HG03565 (cell line): ENCODE measurements around the gene SF3A2.

Experiments used
- ATAC-seq: cut with Tn5 transposase; IDR thresholded peaks from one replicate; pipeline ENCODE4 v1.9.1; 2021; ENCODE audit warnings: mild to moderate bottlenecking, moderate library complexity; ENCODE audit not compliant: unreplicated experiment

The SF3A2 gene

GRCh38 chr19:2288338-2288817 lies 51.8 kb downstream of the SF3A2 start:
- ATAC-seq = no peak

DNA sequence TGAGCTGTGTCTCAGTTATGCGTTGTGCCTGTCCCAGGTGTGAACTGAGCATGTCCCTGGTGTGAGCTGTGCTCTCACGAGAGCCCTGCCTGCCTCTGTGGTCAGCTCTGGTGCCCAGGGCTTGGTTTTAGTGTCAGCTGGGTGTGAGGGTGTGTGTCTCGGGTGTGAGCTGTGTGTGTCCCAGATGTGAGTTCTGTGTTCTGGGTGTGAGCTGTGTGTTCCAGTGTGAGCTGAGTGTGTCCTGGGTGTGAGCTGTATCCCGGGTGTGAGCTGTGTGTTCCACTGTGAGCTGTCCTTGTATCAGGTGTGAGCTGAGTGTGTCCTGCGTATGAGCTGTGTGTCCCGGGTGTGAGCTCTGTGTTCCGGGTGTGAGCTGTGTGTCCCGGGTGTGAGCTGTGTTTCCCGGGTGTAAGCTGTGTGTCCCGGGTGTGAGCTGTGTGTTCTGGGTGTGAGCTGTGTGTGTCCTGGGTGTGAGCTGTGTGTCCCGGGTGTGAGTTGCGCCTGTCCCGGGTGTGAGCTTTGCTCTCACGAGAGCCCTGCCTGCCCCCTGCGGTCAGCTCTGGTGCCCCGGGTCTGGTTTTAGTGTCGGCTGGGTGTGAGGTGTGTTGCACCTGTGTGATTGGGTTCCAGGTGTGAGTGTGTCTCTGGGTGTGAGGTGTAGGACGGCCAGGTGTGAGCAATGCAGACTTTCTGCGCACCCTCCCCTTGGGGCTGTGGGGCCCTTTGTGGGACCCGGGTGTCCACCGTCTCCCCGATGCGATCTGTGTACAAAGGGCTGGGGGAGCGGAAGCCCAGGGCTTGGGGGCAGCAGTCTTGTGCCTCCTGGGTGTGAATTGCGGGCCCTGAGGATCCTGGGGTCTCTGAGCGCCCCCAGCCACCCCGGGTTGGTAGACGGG lies 52.4 kb downstream of the SF3A2 start:
- ATAC-seq = no peak

DNA sequence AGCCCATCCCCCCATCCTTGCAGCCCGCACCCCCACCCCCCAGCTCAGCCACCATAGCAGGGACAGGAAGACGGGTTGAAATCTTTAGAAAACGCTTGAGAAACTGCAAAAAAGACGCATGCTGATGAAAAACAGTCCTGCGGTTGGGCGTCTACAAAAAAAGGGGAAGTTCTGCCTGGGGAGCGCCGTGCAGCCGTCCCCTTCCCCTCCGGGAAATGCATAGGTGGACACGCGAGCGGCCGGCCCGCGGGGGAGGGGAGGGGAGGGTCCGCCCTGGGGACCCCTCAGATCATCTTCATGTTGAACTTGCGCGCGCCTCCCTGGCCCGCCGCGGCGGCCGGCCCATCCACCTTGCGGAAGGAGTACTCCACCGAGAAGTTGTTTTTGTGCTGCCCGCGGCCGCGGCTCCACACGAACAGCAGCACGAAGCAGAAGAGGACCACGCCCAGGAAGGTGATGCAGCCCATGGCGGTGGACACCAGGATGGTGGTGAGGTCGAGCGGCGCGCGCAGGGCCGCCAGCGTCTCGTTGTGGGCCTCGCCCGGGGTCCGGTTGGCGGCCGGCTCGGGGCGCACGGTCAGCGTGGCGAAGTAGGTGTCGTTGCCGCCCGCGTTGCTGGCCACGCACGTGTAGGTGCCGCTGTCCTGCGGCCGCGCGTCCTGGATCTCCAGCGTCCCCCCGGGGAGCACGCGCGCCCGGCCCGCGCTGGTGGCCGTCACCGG lies 53.3 kb downstream of the SF3A2 start:
- ATAC-seq = no peak

DNA sequence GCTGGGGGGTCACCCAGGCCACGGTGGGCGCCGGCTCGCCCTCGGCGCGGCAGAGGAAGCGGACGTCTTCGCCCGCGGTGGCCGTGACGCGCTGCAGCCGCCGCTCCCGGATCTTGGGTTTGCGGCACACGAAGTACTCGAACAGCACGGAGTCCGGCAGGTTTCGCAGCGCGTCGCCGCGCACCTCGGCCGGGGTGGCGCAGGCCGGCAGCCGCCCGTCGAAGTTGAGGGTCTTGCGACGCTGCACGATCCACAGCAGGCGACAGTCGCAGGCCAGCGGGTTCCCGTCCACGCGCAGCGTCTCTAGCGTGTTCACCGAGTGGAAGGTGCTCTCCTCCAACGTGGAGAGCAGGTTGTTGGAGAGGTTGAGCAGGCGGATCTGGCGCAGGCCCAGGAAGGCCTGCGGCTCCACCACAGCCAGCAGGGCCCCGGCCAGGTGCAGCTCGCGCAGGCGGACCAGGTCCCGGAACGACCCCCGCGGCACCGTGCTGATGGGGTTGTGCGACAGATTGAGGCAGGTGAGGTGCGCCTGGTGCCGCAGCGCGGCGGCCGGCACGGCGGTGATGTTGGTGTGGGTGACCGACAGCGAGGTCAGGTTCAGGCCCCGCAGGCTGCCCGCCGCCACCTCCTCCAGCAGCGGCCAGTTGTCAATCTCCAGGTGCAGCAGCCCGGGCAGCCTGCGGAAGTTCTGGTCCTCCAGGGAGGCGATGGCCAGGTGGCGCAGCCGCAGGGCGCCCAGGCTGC lies 54.0 kb downstream of the SF3A2 start:
- no peak for ATAC-seq

- ATAC-seq = no peak
Observed at GRCh38 chr19:2291185-2291751, 54.6 kb downstream of the SF3A2 start.

- ATAC-seq = no peak
Observed at GRCh38 chr19:2294687-2295335, 58.2 kb downstream of the SF3A2 start.

DNA sequence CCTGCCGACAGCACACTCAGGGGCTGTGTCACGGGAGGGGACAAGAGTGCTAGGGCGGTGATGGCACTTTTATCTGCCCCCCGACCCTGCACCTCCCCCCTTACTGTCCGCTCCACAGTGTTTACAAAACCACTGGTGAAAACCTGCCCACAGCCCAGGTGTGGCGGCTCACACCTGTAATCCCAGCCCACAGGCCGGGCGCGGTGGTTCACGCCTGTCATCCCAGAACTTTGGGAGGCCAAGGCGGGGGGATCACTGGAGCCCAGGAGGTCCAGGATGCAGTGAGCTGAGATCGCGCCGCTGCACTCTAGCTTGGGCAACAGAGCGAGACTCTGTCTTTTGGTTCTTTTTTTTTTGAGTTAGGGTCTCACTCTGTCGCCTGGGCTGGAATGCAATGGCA lies 59.5 kb downstream of the SF3A2 start:
- no peak for ATAC-seq
